Endodermal cell (in vitro differentiated cells): ENCODE results near the gene RFXAP. TPM values are rescaled to one million over a fixed set of nuclear protein-coding genes. Genes with fewer than 3 reads are reported as not detected.

Experiments
- DNase-seq: peaks from one replicate; pipeline ENCODE4 v3.0.0-alpha.2; 2017
- H3K27ac ChIP-seq: 2 replicates; pipeline ENCODE4 v1.5.1; 2013; ENCODE audit warnings: mild to moderate bottlenecking, low read depth, low read length, moderate library complexity
- H3K27me3 ChIP-seq: 2 replicates; pipeline ENCODE4 v1.6.1; 2013; ENCODE audit warnings: mild to moderate bottlenecking, low read length, moderate library complexity; ENCODE audit not compliant: insufficient read depth, control insufficient read depth, poor library complexity, severe bottlenecking
- H3K36me3 ChIP-seq: 2 replicates; pipeline ENCODE4 v1.7.0; 2013; ENCODE audit warnings: mild to moderate bottlenecking, low read length, moderate library complexity; ENCODE audit not compliant: control insufficient read depth, insufficient read depth
- H3K4me1 ChIP-seq: one replicate; pipeline ENCODE4 v1.7.0; 2013; ENCODE audit warnings: low read length; ENCODE audit not compliant: control insufficient read depth, insufficient read depth
- H3K4me3 ChIP-seq: 2 replicates; pipeline ENCODE4 v1.5.1; 2013; ENCODE audit warnings: mild to moderate bottlenecking, low read length, moderate library complexity
- H3K9ac ChIP-seq: 2 replicates; pipeline ENCODE4 v1.6.1; 2013; ENCODE audit warnings: mild to moderate bottlenecking, low read length, moderate library complexity; ENCODE audit not compliant: poor library complexity, severe bottlenecking; ENCODE audit errors: extremely low read depth
- H3K9me3 ChIP-seq: 2 replicates; pipeline ENCODE4 v1.6.1; 2013; ENCODE audit warnings: mild to moderate bottlenecking, low read length, moderate library complexity; ENCODE audit not compliant: control insufficient read depth
- H3K27ac Mint-ChIP-seq: 2 replicates; pipeline ENCODE4 v1.8.0; 2020; ENCODE audit warnings: mixed read lengths
- H3K27me3 Mint-ChIP-seq: 2 replicates; pipeline ENCODE4 v1.8.0; 2021; ENCODE audit warnings: mild to moderate bottlenecking, mixed read lengths; ENCODE audit not compliant: insufficient read depth
- H3K36me3 Mint-ChIP-seq: 2 replicates; pipeline ENCODE4 v1.8.0; 2020; ENCODE audit warnings: low read depth, mixed read lengths
- H3K4me1 Mint-ChIP-seq: 2 replicates; pipeline ENCODE4 v1.8.0; 2020; ENCODE audit warnings: mixed read lengths
- H3K4me3 Mint-ChIP-seq: 2 replicates; pipeline ENCODE4 v1.8.0; 2020; ENCODE audit warnings: mild to moderate bottlenecking, moderate library complexity, mixed read lengths
- H3K9me3 Mint-ChIP-seq: 2 replicates; pipeline ENCODE4 v1.8.0; 2020; ENCODE audit warnings: mild to moderate bottlenecking, mixed read lengths
- CTCF ChIP-seq: fragments of 200-600 bp; sonication (generic); conservative IDR thresholded peaks from 2 replicates; pipeline ENCODE4 v1.5.0; 2021; ENCODE audit warnings: antibody characterized with exemption, mild to moderate bottlenecking
- WGBS, 2 experiments: methylation state at CpG; one replicate each; pipeline versions ENCODE4 v1.1.5 to v1.1.7; 2013; ENCODE audit warnings: missing lambda C conversion rate in 2 of 2, mixed read lengths in 1 of 2; ENCODE audit not compliant: insufficient coverage in 1 of 2, insufficient read length in 1 of 2; 5-methylcytosine and 5-hydroxymethylcytosine counted together
- total RNA-seq, 2 donors: library from RNA; stranded (reverse); fragmentation: NEBNext Ultra II Directional in 1 of 2; extraction: Animal tissue kit (Norgen Biotek cat#: 25700) in 1 of 2; gene quantifications; 2 replicates in 1 of 2; 3 replicates in 1 of 2; pipeline ENCODE4 v1.2.1, GENCODE V29; 2021

Gene RFXAP
- total RNA-seq, 2 donors from 2014 or later = 8.9 to 9.7 TPM

GRCh38 chr13:36831291-36831690, 12.3 kb downstream of the RFXAP start:
- Mint-ChIP-seq H3K4me1 (no peaks in the 10 kb centered on the region), H3K27ac (no peak overlapping the region), H3K4me3 (no peak overlapping the region), H3K27me3 (no peaks in the 10 kb centered on the region), H3K36me3 (peaks cover 10% of the 10 kb centered on the region), H3K9me3 (no peaks in the 10 kb centered on the region)
- WGBS, 2 experiments = 94% methylated on average over 2 of the region's 3 CpGs; no CpG with 5 or more reads in 1 of the 2 experiments
- Histone ChIP-seq H3K27me3 (no peaks in the 10 kb centered on the region), H3K27ac (no peak overlapping the region), H3K4me1 (no peaks in the 10 kb centered on the region), H3K36me3 (peaks cover 43% of the 10 kb centered on the region), H3K9ac (no peak overlapping the region), H3K4me3 (no peak overlapping the region), H3K9me3 (no peaks in the 10 kb centered on the region)
- no peak for TF ChIP-seq CTCF
- DNase-seq = no peak

- TF ChIP-seq CTCF = no peak
- Mint-ChIP-seq H3K27me3 (no peaks in the 10 kb centered on the region), H3K36me3 (peaks cover 5% of the 10 kb centered on the region), H3K9me3 (no peaks in the 10 kb centered on the region), H3K4me1 (peaks cover 11% of the 10 kb centered on the region), H3K27ac (no peak overlapping the region), H3K4me3 (no peak overlapping the region)
- Histone ChIP-seq H3K9ac (no peak overlapping the region), H3K4me1 (peaks cover 4% of the 10 kb centered on the region), H3K27ac (no peak overlapping the region), H3K36me3 (peaks cover 18% of the 10 kb centered on the region), H3K9me3 (no peaks in the 10 kb centered on the region), H3K4me3 (no peak overlapping the region), H3K27me3 (no peaks in the 10 kb centered on the region)
- 98% methylated on average over 3 of the region's 3 CpGs; no CpG with 5 or more reads in 1 of the 2 experiments for WGBS, 2 experiments
- no peak for DNase-seq
These were observed 15.3 kb downstream of the RFXAP start for GRCh38 chr13:36834299-36834698.

- H3K4me1 ChIP-seq = peaks cover 7% of the 10 kb centered on the region
- DNase-seq = no peak
- H3K27ac Mint-ChIP-seq = no peak overlapping the region
- H3K9me3 Mint-ChIP-seq = no peaks in the 10 kb centered on the region
- peaks cover 6% of the 10 kb centered on the region for H3K36me3 ChIP-seq
- no peak overlapping the region for H3K27ac ChIP-seq
- H3K27me3 Mint-ChIP-seq = no peaks in the 10 kb centered on the region
- no peak overlapping the region for H3K9ac ChIP-seq
- no peaks in the 10 kb centered on the region for H3K27me3 ChIP-seq
- TF ChIP-seq CTCF = no peak
- no peaks in the 10 kb centered on the region for H3K9me3 ChIP-seq
- no peak overlapping the region for H3K4me3 ChIP-seq
- WGBS, 2 experiments = 75% methylated on average over 4 of the region's 4 CpGs; no CpG with 5 or more reads in 1 of the 2 experiments
- no peak overlapping the region for H3K4me3 Mint-ChIP-seq
- no peaks in the 10 kb centered on the region for H3K36me3 Mint-ChIP-seq
- peaks cover 26% of the 10 kb centered on the region for H3K4me1 Mint-ChIP-seq
These were observed 18.5 kb downstream of the RFXAP start for GRCh38 chr13:36837354-36838092.
